Vagina (tissue), 2 donors: ENCODE data around the gene STAMBP.

Experiments used
- CTCF ChIP-seq, 3 experiments: fragments of 450-650 bp in 2 of 3; fragments of 200-600 bp in 1 of 3; sonication (generic) in 1 of 3; IDR thresholded peaks; one replicate each; pipeline ENCODE4 v1.5.1; 2017 to 2019; ENCODE audit warnings: antibody characterized with exemption in 3 of 3, mild to moderate bottlenecking in 2 of 3, moderate library complexity in 2 of 3
- POLR2A ChIP-seq, 2 donors: fragments of 450-650 bp; IDR thresholded peaks; one replicate each; pipeline ENCODE4 v1.6.1; 2017; ENCODE audit warnings: antibody characterized with exemption in 2 of 2, mild to moderate bottlenecking in 2 of 2, moderate library complexity in 2 of 2
- POLR2AphosphoS5 ChIP-seq, 2 donors: sonication (generic); formaldehyde crosslinking; IDR thresholded peaks; one replicate each; pipeline ENCODE4 v1.9.0; 2017; ENCODE audit warnings: antibody characterized with exemption in 2 of 2, mild to moderate bottlenecking in 2 of 2, low read depth in 1 of 2; ENCODE audit not compliant: insufficient read depth in 1 of 2

GRCh38 chr2:73841912-73842738 lies 13.4 kb downstream of the STAMBP start:
- no peak for TF ChIP-seq POLR2AphosphoS5 (IDR thresholded peaks at IDR 0.05; ENCODE audit: insufficient read depth in 1 of 2, low read depth in 1 of 2)
- TF ChIP-seq CTCF (IDR thresholded peaks at IDR 0.05) = no peak
- TF ChIP-seq POLR2A (IDR thresholded peaks at IDR 0.05) = no peak
